ENCODE results near the gene RXRA. TPM values are rescaled to one million over a fixed set of nuclear protein-coding genes. Genes with fewer than 3 reads are reported as not detected.

RXRA gene
- total RNA-seq, 1 donor, result 26.4 TPM

- Histone ChIP-seq H3K4me1 (ENCODE audit: insufficient read depth, low read length) (peaks cover 5% of the 10 kb centered on the region), H3K36me3 (ENCODE audit: insufficient read depth, low read length) (no peaks in the 10 kb centered on the region)
Observed at GRCh38 chr9:134449180-134449916, 123.1 kb downstream of the RXRA start.

GRCh38 chr9:134451700-134452458 is 125.6 kb downstream of the RXRA start:
- Histone ChIP-seq H4K20me1 (ENCODE audit: insufficient read depth, low read length) (no peaks in the 10 kb centered on the region), H3K79me2 (ENCODE audit: insufficient read depth, low read length) (no peaks in the 10 kb centered on the region), H3K4me1 (ENCODE audit: insufficient read depth, low read length) (peaks cover 24% of the 10 kb centered on the region), H3K27me3 (ENCODE audit: insufficient read depth, low read length) (no peaks in the 10 kb centered on the region), H2AFZ (ENCODE audit: low read length) (no peak overlapping the region), H3K27ac (ENCODE audit: low read depth, low read length) (no peak overlapping the region), H3K9me3 (ENCODE audit: low read depth, low read length) (peaks cover 5% of the 10 kb centered on the region), H3K36me3 (ENCODE audit: insufficient read depth, low read length) (no peaks in the 10 kb centered on the region), H3K4me2 (ENCODE audit: insufficient read depth, low read length) (no peak overlapping the region), H3K4me3 (ENCODE audit: insufficient read depth, low read length) (no peak overlapping the region)
- no peak for DNase-seq (ENCODE audit: insufficient read length, low spot score, missing footprints)
- TF ChIP-seq, protein P1, sequence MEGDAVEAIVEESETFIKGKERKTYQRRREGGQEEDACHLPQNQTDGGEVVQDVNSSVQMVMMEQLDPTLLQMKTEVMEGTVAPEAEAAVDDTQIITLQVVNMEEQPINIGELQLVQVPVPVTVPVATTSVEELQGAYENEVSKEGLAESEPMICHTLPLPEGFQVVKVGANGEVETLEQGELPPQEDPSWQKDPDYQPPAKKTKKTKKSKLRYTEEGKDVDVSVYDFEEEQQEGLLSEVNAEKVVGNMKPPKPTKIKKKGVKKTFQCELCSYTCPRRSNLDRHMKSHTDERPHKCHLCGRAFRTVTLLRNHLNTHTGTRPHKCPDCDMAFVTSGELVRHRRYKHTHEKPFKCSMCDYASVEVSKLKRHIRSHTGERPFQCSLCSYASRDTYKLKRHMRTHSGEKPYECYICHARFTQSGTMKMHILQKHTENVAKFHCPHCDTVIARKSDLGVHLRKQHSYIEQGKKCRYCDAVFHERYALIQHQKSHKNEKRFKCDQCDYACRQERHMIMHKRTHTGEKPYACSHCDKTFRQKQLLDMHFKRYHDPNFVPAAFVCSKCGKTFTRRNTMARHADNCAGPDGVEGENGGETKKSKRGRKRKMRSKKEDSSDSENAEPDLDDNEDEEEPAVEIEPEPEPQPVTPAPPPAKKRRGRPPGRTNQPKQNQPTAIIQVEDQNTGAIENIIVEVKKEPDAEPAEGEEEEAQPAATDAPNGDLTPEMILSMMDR (IDR thresholded peaks at IDR 0.05; ENCODE audit: extremely low read depth, low read depth, low read length), result no peak

More at GRCh38 chr9:134449180-134449916, 123.1 kb downstream of the RXRA start:
- H3K27ac ChIP-seq (ENCODE audit: low read depth, low read length), result no peak overlapping the region
- peak overlapping the region; percentile 30 for H3K4me2 ChIP-seq (ENCODE audit: insufficient read depth, low read length)
- H3K4me3 ChIP-seq (ENCODE audit: insufficient read depth, low read length), result no peak overlapping the region
- H3K27me3 ChIP-seq (ENCODE audit: insufficient read depth, low read length), result no peaks in the 10 kb centered on the region
- H3K79me2 ChIP-seq (ENCODE audit: insufficient read depth, low read length), result no peaks in the 10 kb centered on the region
- H3K9me3 ChIP-seq (ENCODE audit: low read depth, low read length), result peaks cover 5% of the 10 kb centered on the region
- H2AFZ ChIP-seq (ENCODE audit: low read length), result no peak overlapping the region
- peak; percentile 100 for DNase-seq (ENCODE audit: insufficient read length, low spot score, missing footprints)
- TF ChIP-seq, protein P1 (IDR thresholded peaks at IDR 0.05; ENCODE audit: extremely low read depth, low read depth, low read length), result peak; percentile 87
- H4K20me1 ChIP-seq (ENCODE audit: insufficient read depth, low read length), result no peaks in the 10 kb centered on the region

GRCh38 chr9:134452728-134453127 is 126.5 kb downstream of the RXRA start:
- no peaks in the 10 kb centered on the region for H4K20me1 ChIP-seq (ENCODE audit: insufficient read depth, low read length)
- H2AFZ ChIP-seq (ENCODE audit: low read length), result no peak overlapping the region
- TF ChIP-seq, protein P1 (IDR thresholded peaks at IDR 0.05; ENCODE audit: extremely low read depth, low read depth, low read length), result no peak
- no peaks in the 10 kb centered on the region for H3K27me3 ChIP-seq (ENCODE audit: insufficient read depth, low read length)
- H3K79me2 ChIP-seq (ENCODE audit: insufficient read depth, low read length), result no peaks in the 10 kb centered on the region
- no peak overlapping the region for H3K27ac ChIP-seq (ENCODE audit: low read depth, low read length)
- no peak overlapping the region for H3K4me3 ChIP-seq (ENCODE audit: insufficient read depth, low read length)
- H3K9me3 ChIP-seq (ENCODE audit: low read depth, low read length), result peaks cover 5% of the 10 kb centered on the region
- DNase-seq (ENCODE audit: insufficient read length, low spot score, missing footprints), result no peak
- H3K4me2 ChIP-seq (ENCODE audit: insufficient read depth, low read length), result no peak overlapping the region
- H3K36me3 ChIP-seq (ENCODE audit: insufficient read depth, low read length), result no peaks in the 10 kb centered on the region
- peaks cover 29% of the 10 kb centered on the region for H3K4me1 ChIP-seq (ENCODE audit: insufficient read depth, low read length)
